Measurements from ENCODE around the gene CTXND1.

GRCh38 chr15:80277147-80277546 is 25.1 kb upstream of the CTXND1 start:
- no peak for TF ChIP-seq ZNF70 (CRISPR knock-in tag; IDR thresholded peaks at IDR 0.05)
- no peak for TF ChIP-seq SNAI2 (CRISPR knock-in tag; IDR thresholded peaks at IDR 0.05)
- TF ChIP-seq PATZ1 (CRISPR knock-in tag; IDR thresholded peaks at IDR 0.05; ENCODE audit: borderline replicate concordance): no peak
- no peak for TF ChIP-seq RARB (CRISPR knock-in tag; IDR thresholded peaks at IDR 0.05)
- TF ChIP-seq ZFP3 (CRISPR knock-in tag; IDR thresholded peaks at IDR 0.05): no peak
- no peak for TF ChIP-seq TOX (CRISPR knock-in tag; IDR thresholded peaks at IDR 0.05; ENCODE audit: borderline replicate concordance)

Data from SK-N-SH treated with all-trans-retinoic acid at 6 μM for 48 hours (cell line).